GM23338 (cell line): ENCODE results near the gene MRAS. TPM values are rescaled to one million over a fixed set of nuclear protein-coding genes. Genes with fewer than 3 reads are reported as not detected.
A peak's percentile ranks its signal among the peaks of the same experiment; 100 is the strongest.

Experiments
- ATAC-seq: fragments of 200-7000 bp; cut with Tn5 transposase; 3 replicates; pipeline ENCODE4 v1.9.1; 2020
- DNase-seq: peaks from one replicate; pipeline ENCODE4 v3.0.0-alpha.2; 2015; ENCODE audit warnings: low spot score
- H2AFZ ChIP-seq: fragments of 200-600 bp; sonication (generic); 2 replicates; pipeline ENCODE4 v1.8.0; 2016; ENCODE audit warnings: antibody characterized with exemption, mild to moderate bottlenecking, moderate library complexity
- H3F3A ChIP-seq: fragments of 200-600 bp; sonication (generic); replicated peaks from 2 replicates; pipeline ENCODE4 v1.8.0; 2017; ENCODE audit warnings: antibody characterized with exemption, mixed run types, low read depth
- H3K27ac ChIP-seq: fragments of 200-600 bp; sonication (generic); 2 replicates; pipeline ENCODE4 v1.6.1; 2016; ENCODE audit warnings: low read depth
- H3K27me3 ChIP-seq: fragments of 200-600 bp; sonication (generic); 2 replicates; pipeline ENCODE4 v1.8.0; 2016; ENCODE audit warnings: mild to moderate bottlenecking, mixed run types, moderate library complexity; ENCODE audit not compliant: insufficient read depth
- H3K36me3 ChIP-seq: fragments of 200-600 bp; sonication (generic); 2 replicates; pipeline ENCODE4 v1.8.0; 2016; ENCODE audit warnings: mild to moderate bottlenecking; ENCODE audit not compliant: insufficient read depth
- H3K4me1 ChIP-seq: fragments of 200-600 bp; sonication (generic); 2 replicates; pipeline ENCODE4 v1.8.0; 2016; ENCODE audit warnings: mild to moderate bottlenecking, moderate library complexity; ENCODE audit not compliant: insufficient read depth
- H3K4me2 ChIP-seq: fragments of 200-600 bp; sonication (generic); 2 replicates; pipeline ENCODE4 v1.7.1; 2017; ENCODE audit warnings: mixed run types
- H3K4me3 ChIP-seq: fragments of 200-600 bp; sonication (generic); 2 replicates; pipeline ENCODE4 v1.6.1; 2016; ENCODE audit warnings: mixed run types
- H3K79me2 ChIP-seq: fragments of 200-600 bp; sonication (generic); replicated peaks from 2 replicates; pipeline ENCODE4 v1.8.0; 2017; ENCODE audit warnings: mild to moderate bottlenecking; ENCODE audit not compliant: insufficient read depth
- H3K9me2 ChIP-seq: fragments of 200-600 bp; sonication (generic); 2 replicates; pipeline ENCODE4 v1.8.0; 2017; ENCODE audit not compliant: insufficient read depth
- H4K20me1 ChIP-seq: fragments of 200-600 bp; sonication (generic); replicated peaks from 2 replicates; pipeline ENCODE4 v1.8.0; 2017; ENCODE audit warnings: mild to moderate bottlenecking; ENCODE audit not compliant: insufficient read depth
- H3K27ac Mint-ChIP-seq: 2 replicates; pipeline ENCODE4 v1.8.0; 2020; ENCODE audit warnings: inconsistent platforms, mild to moderate bottlenecking, moderate library complexity, mixed read lengths
- H3K27me3 Mint-ChIP-seq: 3 replicates; pipeline ENCODE4 v1.8.0; 2022; ENCODE audit warnings: low read depth, mild to moderate bottlenecking, moderate library complexity, mixed read lengths, inconsistent platforms; ENCODE audit not compliant: insufficient read depth, poor library complexity
- H3K36me3 Mint-ChIP-seq: 3 replicates; pipeline ENCODE4 v1.8.0; 2021; ENCODE audit warnings: low read depth, mild to moderate bottlenecking, inconsistent platforms, moderate library complexity, mixed read lengths
- H3K4me1 Mint-ChIP-seq: 3 replicates; pipeline ENCODE4 v1.8.0; 2020; ENCODE audit warnings: mild to moderate bottlenecking, inconsistent platforms, mixed read lengths
- H3K4me3 Mint-ChIP-seq: 3 replicates; pipeline ENCODE4 v1.8.0; 2021; ENCODE audit warnings: moderate library complexity, mild to moderate bottlenecking, inconsistent platforms, mixed read lengths
- H3K9me3 Mint-ChIP-seq: 3 replicates; pipeline ENCODE4 v1.8.0; 2020; ENCODE audit warnings: moderate library complexity, mild to moderate bottlenecking, inconsistent platforms, mixed read lengths
- CREB1 ChIP-seq: fragments of 250-450 bp; sonication (Bioruptor Pico); IDR thresholded peaks from 2 replicates; pipeline ENCODE4 v1.5.0; 2020; ENCODE audit warnings: low read depth, mild to moderate bottlenecking, moderate library complexity
- EZH2 ChIP-seq: fragments of 200-600 bp; sonication (generic); IDR thresholded peaks from one replicate; pipeline ENCODE4 v1.8.0; 2017; ENCODE audit warnings: antibody characterized with exemption, mild to moderate bottlenecking, low read depth; ENCODE audit not compliant: unreplicated experiment
- EZH2phosphoT487 ChIP-seq: fragments of 200-600 bp; sonication (generic); IDR thresholded peaks from one replicate; pipeline ENCODE4 v1.8.1; 2018; ENCODE audit warnings: antibody characterized with exemption; ENCODE audit not compliant: unreplicated experiment
- JUNB ChIP-seq: IDR thresholded peaks from one replicate; pipeline ENCODE4 v1.6.1; 2016; ENCODE audit warnings: antibody characterized with exemption; ENCODE audit not compliant: unreplicated experiment
- NANOG ChIP-seq: IDR thresholded peaks from 2 replicates; pipeline ENCODE4 v1.6.1; 2016; ENCODE audit warnings: antibody characterized with exemption, borderline replicate concordance
- POLR2AphosphoS5 ChIP-seq: IDR thresholded peaks from 2 replicates; pipeline ENCODE4 v1.6.1; 2016; ENCODE audit warnings: antibody characterized with exemption, low read depth
- STAT1 ChIP-seq: IDR thresholded peaks from one replicate; pipeline ENCODE4 v1.6.1; 2016; ENCODE audit warnings: antibody characterized with exemption; ENCODE audit not compliant: unreplicated experiment
- ZNF114 ChIP-seq: fragments of 250-450 bp; sonication (Bioruptor Pico); IDR thresholded peaks from 2 replicates; pipeline ENCODE4 v1.5.0; 2020; ENCODE audit warnings: mild to moderate bottlenecking, moderate library complexity
- ZNF331 ChIP-seq: fragments of 250-450 bp; sonication (Bioruptor Pico); IDR thresholded peaks from 2 replicates; pipeline ENCODE4 v1.5.0; 2020; ENCODE audit warnings: low read depth, mild to moderate bottlenecking, moderate library complexity
- polyA plus RNA-seq: library from polyadenylated mRNA; unstranded; fragments of >200 nt; fragmentation: Nextera tagmentation; extraction: Ambion mirVana; gene quantifications from 2 replicates; pipeline ENCODE4 v1.2.1, GENCODE V29; 2016
- total RNA-seq: library from RNA; depleted of rRNA; stranded (reverse); fragments of >200 nt; shearing (Covaris generic); gene quantifications from 2 replicates; pipeline ENCODE4 v1.2.3, GENCODE V29; 2014
- TF ChIP-seq, protein P1 (sequence below): fragments of 250-450 bp; sonication (Bioruptor Pico); IDR thresholded peaks from 2 replicates; pipeline ENCODE4 v1.5.0; 2020; ENCODE audit warnings: mild to moderate bottlenecking, moderate library complexity
- TF ChIP-seq, protein P2 (sequence below), 2 experiments: fragments of 200-600 bp in 1 of 2; sonication (generic) in 1 of 2; conservative IDR thresholded peaks; 2 replicates each; pipeline versions ENCODE4 v1.5.1 to v1.6.1; 2016 to 2017; ENCODE audit warnings: antibody characterized with exemption in 2 of 2, low read depth in 2 of 2, mild to moderate bottlenecking in 2 of 2, moderate library complexity in 1 of 2
- TF ChIP-seq, protein P3 (sequence below): IDR thresholded peaks from one replicate; pipeline ENCODE4 v1.6.1; 2018; ENCODE audit warnings: antibody characterized with exemption; ENCODE audit not compliant: unreplicated experiment
- TF ChIP-seq, protein P4 (sequence below): IDR thresholded peaks from 2 replicates; pipeline ENCODE4 v1.6.1; 2016; ENCODE audit warnings: antibody characterized with exemption

The MRAS gene
- total and polyA plus RNA-seq, 2 experiments from 2014 or later: 9.1 to 10.2 TPM

DNA sequence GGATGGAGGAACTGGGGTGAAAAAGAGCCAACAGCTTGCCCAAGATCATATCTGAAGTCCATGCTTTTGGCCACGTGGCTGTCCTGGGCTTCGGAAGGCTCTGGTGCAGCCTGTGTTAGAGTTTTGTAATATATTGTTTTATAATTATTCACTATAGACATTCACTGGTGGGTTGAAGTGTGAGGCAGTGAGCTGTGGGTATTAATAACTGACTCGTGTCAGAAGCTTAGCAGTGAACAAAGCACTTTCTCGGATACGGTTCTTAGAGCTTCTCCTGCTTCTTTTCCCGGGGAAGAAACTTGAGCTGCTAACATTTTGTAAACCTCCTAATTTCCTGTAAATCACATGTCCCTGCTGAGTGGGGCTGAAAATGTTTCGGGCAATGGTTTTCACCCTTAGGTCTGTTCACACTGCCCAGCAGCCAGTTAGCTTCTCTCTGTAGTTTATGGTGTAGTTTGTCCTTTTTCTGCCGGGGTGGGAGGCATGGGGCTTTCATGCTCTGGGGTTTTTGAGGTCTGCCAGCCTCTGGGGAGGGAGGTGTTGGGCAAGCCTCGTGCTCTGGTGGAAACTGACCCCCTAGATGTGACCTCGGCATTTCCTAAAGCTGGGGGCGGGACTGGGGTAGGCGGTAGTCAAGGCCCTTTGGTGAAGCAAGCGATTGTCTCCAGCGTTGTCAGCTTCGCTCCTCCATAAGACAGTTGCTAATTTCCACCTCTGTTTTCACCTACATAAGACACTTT lies 1.7 kb downstream of the MRAS start:
- H2AFZ ChIP-seq: no peak overlapping the region
- peak overlapping the region; percentile 84 for H3K4me2 ChIP-seq
- peak overlapping the region; percentile 62; the same call in 1 of the 2 replicates for H3K4me3 ChIP-seq
- peaks cover 20% of the 10 kb centered on the region; the same call in 1 of the 2 replicates for H3K27me3 ChIP-seq
- no peaks in the 10 kb centered on the region for H4K20me1 ChIP-seq
- peaks cover 12% of the 10 kb centered on the region for H3F3A ChIP-seq
- 0 out of 2 replicates have a peak, but pooled peaks cover 9% of the 10 kb centered on the region for H3K9me2 ChIP-seq
- Mint-ChIP-seq H3K27me3 (peaks cover 30% of the 10 kb centered on the region), H3K36me3 (no peaks in the 10 kb centered on the region; the same call in 2 of the 3 replicates), H3K9me3 (no peaks in the 10 kb centered on the region), H3K4me3 (peak overlapping the region; percentile 32; the same call in 2 of the 3 replicates), H3K27ac (no peak overlapping the region), H3K4me1 (peaks cover 14% of the 10 kb centered on the region)
- no peaks in the 10 kb centered on the region for H3K79me2 ChIP-seq
- no peak for DNase-seq
- H3K4me1 ChIP-seq: peaks cover 15% of the 10 kb centered on the region
- ATAC-seq: no peak
- H3K36me3 ChIP-seq: no peaks in the 10 kb centered on the region
- no peak overlapping the region for H3K27ac ChIP-seq
- TF ChIP-seq NANOG (no peak), CREB1 (CRISPR knock-in tag) (no peak), JUNB (no peak), STAT1 (no peak), EZH2 (no peak), ZNF331 (CRISPR knock-in tag) (no peak), ZNF114 (no peak), EZH2phosphoT487 (no peak), POLR2AphosphoS5 (no peak)
- TF ChIP-seq, protein P1, sequence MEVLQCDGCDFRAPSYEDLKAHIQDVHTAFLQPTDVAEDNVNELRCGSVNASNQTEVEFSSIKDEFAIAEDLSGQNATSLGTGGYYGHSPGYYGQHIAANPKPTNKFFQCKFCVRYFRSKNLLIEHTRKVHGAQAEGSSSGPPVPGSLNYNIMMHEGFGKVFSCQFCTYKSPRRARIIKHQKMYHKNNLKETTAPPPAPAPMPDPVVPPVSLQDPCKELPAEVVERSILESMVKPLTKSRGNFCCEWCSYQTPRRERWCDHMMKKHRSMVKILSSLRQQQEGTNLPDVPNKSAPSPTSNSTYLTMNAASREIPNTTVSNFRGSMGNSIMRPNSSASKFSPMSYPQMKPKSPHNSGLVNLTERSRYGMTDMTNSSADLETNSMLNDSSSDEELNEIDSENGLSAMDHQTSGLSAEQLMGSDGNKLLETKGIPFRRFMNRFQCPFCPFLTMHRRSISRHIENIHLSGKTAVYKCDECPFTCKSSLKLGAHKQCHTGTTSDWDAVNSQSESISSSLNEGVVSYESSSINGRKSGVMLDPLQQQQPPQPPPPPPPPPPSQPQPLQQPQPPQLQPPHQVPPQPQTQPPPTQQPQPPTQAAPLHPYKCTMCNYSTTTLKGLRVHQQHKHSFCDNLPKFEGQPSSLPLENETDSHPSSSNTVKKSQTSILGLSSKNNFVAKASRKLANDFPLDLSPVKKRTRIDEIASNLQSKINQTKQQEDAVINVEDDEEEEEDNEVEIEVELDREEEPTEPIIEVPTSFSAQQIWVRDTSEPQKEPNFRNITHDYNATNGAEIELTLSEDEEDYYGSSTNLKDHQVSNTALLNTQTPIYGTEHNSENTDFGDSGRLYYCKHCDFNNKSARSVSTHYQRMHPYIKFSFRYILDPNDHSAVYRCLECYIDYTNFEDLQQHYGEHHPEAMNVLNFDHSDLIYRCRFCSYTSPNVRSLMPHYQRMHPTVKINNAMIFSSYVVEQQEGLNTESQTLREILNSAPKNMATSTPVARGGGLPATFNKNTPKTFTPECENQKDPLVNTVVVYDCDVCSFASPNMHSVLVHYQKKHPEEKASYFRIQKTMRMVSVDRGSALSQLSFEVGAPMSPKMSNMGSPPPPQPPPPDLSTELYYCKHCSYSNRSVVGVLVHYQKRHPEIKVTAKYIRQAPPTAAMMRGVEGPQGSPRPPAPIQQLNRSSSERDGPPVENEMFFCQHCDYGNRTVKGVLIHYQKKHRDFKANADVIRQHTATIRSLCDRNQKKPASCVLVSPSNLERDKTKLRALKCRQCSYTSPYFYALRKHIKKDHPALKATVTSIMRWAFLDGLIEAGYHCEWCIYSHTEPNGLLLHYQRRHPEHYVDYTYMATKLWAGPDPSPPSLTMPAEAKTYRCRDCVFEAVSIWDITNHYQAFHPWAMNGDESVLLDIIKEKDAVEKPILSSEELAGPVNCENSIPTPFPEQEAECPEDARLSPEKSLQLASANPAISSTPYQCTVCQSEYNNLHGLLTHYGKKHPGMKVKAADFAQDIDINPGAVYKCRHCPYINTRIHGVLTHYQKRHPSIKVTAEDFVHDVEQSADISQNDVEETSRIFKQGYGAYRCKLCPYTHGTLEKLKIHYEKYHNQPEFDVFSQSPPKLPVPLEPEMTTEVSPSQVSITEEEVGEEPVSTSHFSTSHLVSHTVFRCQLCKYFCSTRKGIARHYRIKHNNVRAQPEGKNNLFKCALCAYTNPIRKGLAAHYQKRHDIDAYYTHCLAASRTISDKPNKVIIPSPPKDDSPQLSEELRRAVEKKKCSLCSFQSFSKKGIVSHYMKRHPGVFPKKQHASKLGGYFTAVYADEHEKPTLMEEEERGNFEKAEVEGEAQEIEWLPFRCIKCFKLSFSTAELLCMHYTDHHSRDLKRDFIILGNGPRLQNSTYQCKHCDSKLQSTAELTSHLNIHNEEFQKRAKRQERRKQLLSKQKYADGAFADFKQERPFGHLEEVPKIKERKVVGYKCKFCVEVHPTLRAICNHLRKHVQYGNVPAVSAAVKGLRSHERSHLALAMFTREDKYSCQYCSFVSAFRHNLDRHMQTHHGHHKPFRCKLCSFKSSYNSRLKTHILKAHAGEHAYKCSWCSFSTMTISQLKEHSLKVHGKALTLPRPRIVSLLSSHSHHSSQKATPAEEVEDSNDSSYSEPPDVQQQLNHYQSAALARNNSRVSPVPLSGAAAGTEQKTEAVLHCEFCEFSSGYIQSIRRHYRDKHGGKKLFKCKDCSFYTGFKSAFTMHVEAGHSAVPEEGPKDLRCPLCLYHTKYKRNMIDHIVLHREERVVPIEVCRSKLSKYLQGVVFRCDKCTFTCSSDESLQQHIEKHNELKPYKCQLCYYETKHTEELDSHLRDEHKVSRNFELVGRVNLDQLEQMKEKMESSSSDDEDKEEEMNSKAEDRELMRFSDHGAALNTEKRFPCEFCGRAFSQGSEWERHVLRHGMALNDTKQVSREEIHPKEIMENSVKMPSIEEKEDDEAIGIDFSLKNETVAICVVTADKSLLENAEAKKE: no peak
- TF ChIP-seq, protein P2, sequence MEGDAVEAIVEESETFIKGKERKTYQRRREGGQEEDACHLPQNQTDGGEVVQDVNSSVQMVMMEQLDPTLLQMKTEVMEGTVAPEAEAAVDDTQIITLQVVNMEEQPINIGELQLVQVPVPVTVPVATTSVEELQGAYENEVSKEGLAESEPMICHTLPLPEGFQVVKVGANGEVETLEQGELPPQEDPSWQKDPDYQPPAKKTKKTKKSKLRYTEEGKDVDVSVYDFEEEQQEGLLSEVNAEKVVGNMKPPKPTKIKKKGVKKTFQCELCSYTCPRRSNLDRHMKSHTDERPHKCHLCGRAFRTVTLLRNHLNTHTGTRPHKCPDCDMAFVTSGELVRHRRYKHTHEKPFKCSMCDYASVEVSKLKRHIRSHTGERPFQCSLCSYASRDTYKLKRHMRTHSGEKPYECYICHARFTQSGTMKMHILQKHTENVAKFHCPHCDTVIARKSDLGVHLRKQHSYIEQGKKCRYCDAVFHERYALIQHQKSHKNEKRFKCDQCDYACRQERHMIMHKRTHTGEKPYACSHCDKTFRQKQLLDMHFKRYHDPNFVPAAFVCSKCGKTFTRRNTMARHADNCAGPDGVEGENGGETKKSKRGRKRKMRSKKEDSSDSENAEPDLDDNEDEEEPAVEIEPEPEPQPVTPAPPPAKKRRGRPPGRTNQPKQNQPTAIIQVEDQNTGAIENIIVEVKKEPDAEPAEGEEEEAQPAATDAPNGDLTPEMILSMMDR (conservative IDR thresholded peaks at IDR 0.05; ENCODE audit: low read depth in 2 of 2): no peak
- TF ChIP-seq, protein P3, sequence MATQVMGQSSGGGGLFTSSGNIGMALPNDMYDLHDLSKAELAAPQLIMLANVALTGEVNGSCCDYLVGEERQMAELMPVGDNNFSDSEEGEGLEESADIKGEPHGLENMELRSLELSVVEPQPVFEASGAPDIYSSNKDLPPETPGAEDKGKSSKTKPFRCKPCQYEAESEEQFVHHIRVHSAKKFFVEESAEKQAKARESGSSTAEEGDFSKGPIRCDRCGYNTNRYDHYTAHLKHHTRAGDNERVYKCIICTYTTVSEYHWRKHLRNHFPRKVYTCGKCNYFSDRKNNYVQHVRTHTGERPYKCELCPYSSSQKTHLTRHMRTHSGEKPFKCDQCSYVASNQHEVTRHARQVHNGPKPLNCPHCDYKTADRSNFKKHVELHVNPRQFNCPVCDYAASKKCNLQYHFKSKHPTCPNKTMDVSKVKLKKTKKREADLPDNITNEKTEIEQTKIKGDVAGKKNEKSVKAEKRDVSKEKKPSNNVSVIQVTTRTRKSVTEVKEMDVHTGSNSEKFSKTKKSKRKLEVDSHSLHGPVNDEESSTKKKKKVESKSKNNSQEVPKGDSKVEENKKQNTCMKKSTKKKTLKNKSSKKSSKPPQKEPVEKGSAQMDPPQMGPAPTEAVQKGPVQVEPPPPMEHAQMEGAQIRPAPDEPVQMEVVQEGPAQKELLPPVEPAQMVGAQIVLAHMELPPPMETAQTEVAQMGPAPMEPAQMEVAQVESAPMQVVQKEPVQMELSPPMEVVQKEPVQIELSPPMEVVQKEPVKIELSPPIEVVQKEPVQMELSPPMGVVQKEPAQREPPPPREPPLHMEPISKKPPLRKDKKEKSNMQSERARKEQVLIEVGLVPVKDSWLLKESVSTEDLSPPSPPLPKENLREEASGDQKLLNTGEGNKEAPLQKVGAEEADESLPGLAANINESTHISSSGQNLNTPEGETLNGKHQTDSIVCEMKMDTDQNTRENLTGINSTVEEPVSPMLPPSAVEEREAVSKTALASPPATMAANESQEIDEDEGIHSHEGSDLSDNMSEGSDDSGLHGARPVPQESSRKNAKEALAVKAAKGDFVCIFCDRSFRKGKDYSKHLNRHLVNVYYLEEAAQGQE: no peak
- TF ChIP-seq, protein P4, sequence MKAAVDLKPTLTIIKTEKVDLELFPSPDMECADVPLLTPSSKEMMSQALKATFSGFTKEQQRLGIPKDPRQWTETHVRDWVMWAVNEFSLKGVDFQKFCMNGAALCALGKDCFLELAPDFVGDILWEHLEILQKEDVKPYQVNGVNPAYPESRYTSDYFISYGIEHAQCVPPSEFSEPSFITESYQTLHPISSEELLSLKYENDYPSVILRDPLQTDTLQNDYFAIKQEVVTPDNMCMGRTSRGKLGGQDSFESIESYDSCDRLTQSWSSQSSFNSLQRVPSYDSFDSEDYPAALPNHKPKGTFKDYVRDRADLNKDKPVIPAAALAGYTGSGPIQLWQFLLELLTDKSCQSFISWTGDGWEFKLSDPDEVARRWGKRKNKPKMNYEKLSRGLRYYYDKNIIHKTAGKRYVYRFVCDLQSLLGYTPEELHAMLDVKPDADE: no peak
